SU-DHL-6 (cell line): ENCODE results near the gene IGF2.

ENCODE experiments used
- H2AFZ ChIP-seq: fragments of 200-600 bp; sonication (generic); 2 replicates; pipeline ENCODE4 v1.6.1; 2014; ENCODE audit warnings: low read depth, mild to moderate bottlenecking, moderate library complexity, mixed read lengths, antibody characterized with exemption, low read length; ENCODE audit not compliant: severe bottlenecking
- H3F3A ChIP-seq: fragments of 200-600 bp; shearing (Covaris generic); 2 replicates; pipeline ENCODE4 v1.6.0; 2016; ENCODE audit warnings: antibody characterized with exemption, mild to moderate bottlenecking; ENCODE audit not compliant: insufficient read depth
- H3K27ac ChIP-seq: fragments of 200-600 bp; sonication (generic); 2 replicates; pipeline ENCODE4 v1.5.1; 2016; ENCODE audit warnings: low read depth, mild to moderate bottlenecking, low read length, moderate library complexity, mixed read lengths
- H3K27me3 ChIP-seq: fragments of 200-600 bp; sonication (generic), shearing (Covaris generic); 2 replicates; pipeline ENCODE4 v1.6.0; 2014; ENCODE audit warnings: mild to moderate bottlenecking, low read length
- H3K36me3 ChIP-seq: fragments of 200-600 bp; sonication (generic); 2 replicates; pipeline ENCODE4 v1.6.1; 2014; ENCODE audit warnings: mild to moderate bottlenecking, low read length, mixed read lengths
- H3K4me2 ChIP-seq: fragments of 300-600, 200-600 bp; shearing (Covaris generic), sonication (generic); 2 replicates; pipeline ENCODE4 v1.6.0; 2014; ENCODE audit warnings: low read length, low read depth, mild to moderate bottlenecking; ENCODE audit not compliant: poor library complexity, severe bottlenecking
- H3K4me3 ChIP-seq: fragments of 200-600 bp; sonication (generic); 2 replicates; pipeline ENCODE4 v1.5.1; 2014; ENCODE audit warnings: antibody characterized with exemption, low read length, mild to moderate bottlenecking, mixed read lengths; ENCODE audit not compliant: insufficient read depth, poor library complexity, severe bottlenecking
- H3K79me2 ChIP-seq: fragments of 200-600 bp; sonication (generic); 2 replicates; pipeline ENCODE4 v1.6.1; 2014; ENCODE audit warnings: mild to moderate bottlenecking, low read length, moderate library complexity; ENCODE audit not compliant: insufficient read depth
- H3K9ac ChIP-seq: fragments of 200-600 bp; sonication (generic); 2 replicates; pipeline ENCODE4 v1.7.0; 2014; ENCODE audit warnings: mild to moderate bottlenecking, low read length
- H3K9me2 ChIP-seq: fragments of 200-600 bp; sonication (generic); replicated peaks from 2 replicates; pipeline ENCODE4 v1.6.1; 2014; ENCODE audit warnings: low read length; ENCODE audit not compliant: insufficient read depth
- H3K9me3 ChIP-seq: fragments of 200-600 bp; sonication (generic); 2 replicates; pipeline ENCODE4 v1.6.1; 2014; ENCODE audit warnings: low read length, mixed read lengths; ENCODE audit not compliant: insufficient read depth
- H4K20me1 ChIP-seq: fragments of 200-600 bp; sonication (generic); 2 replicates; pipeline ENCODE4 v1.6.1; 2014; ENCODE audit warnings: low read depth, mild to moderate bottlenecking, antibody characterized with exemption, low read length, moderate library complexity, mixed read lengths
- EZH2phosphoT487 ChIP-seq: fragments of 200-600 bp; sonication (generic), shearing (Covaris generic); conservative IDR thresholded peaks from 2 replicates; pipeline ENCODE4 v1.6.1; 2018; ENCODE audit warnings: mild to moderate bottlenecking, antibody characterized with exemption, low read length, moderate library complexity, mixed read lengths
- TF ChIP-seq, protein P1 (sequence below): fragments of 200-600 bp; sonication (generic); IDR thresholded peaks from one replicate; pipeline ENCODE4 v1.5.1; 2017; ENCODE audit warnings: antibody characterized with exemption, mild to moderate bottlenecking, low read length, moderate library complexity; ENCODE audit not compliant: insufficient read depth, poor library complexity, severe bottlenecking

IGF2 gene

GRCh38 chr11:2159536-2160413, 20.6 kb upstream of the IGF2 start:
- Histone ChIP-seq H3K9me3 (no peaks in the 10 kb centered on the region), H3K79me2 (no peaks in the 10 kb centered on the region), H3K4me3 (no peak overlapping the region), H3K27ac (no peak overlapping the region), H3K36me3 (no peaks in the 10 kb centered on the region), H3K9me2 (no peaks in the 10 kb centered on the region), H3K27me3 (no peaks in the 10 kb centered on the region), H2AFZ (no peak overlapping the region), H3F3A (no peaks in the 10 kb centered on the region), H3K9ac (no peak overlapping the region), H4K20me1 (no peaks in the 10 kb centered on the region), H3K4me2 (no peak overlapping the region)
- TF ChIP-seq, protein P1, sequence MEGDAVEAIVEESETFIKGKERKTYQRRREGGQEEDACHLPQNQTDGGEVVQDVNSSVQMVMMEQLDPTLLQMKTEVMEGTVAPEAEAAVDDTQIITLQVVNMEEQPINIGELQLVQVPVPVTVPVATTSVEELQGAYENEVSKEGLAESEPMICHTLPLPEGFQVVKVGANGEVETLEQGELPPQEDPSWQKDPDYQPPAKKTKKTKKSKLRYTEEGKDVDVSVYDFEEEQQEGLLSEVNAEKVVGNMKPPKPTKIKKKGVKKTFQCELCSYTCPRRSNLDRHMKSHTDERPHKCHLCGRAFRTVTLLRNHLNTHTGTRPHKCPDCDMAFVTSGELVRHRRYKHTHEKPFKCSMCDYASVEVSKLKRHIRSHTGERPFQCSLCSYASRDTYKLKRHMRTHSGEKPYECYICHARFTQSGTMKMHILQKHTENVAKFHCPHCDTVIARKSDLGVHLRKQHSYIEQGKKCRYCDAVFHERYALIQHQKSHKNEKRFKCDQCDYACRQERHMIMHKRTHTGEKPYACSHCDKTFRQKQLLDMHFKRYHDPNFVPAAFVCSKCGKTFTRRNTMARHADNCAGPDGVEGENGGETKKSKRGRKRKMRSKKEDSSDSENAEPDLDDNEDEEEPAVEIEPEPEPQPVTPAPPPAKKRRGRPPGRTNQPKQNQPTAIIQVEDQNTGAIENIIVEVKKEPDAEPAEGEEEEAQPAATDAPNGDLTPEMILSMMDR, result no peak
- TF ChIP-seq EZH2phosphoT487, result no peak

GRCh38 chr11:2158966-2159365, 19.8 kb upstream of the IGF2 start:
- no peaks in the 10 kb centered on the region for H3K79me2 ChIP-seq
- no peaks in the 10 kb centered on the region for H3K36me3 ChIP-seq
- no peaks in the 10 kb centered on the region for H3F3A ChIP-seq
- H3K9me2 ChIP-seq, result no peaks in the 10 kb centered on the region
- no peaks in the 10 kb centered on the region for H4K20me1 ChIP-seq
- TF ChIP-seq, protein P1, result no peak
- no peak for TF ChIP-seq EZH2phosphoT487
- H3K4me3 ChIP-seq, result no peak overlapping the region
- no peak overlapping the region for H2AFZ ChIP-seq
- H3K27ac ChIP-seq, result no peak overlapping the region
- H3K9me3 ChIP-seq, result no peaks in the 10 kb centered on the region
- no peak overlapping the region for H3K9ac ChIP-seq
- no peaks in the 10 kb centered on the region for H3K27me3 ChIP-seq
- no peak overlapping the region for H3K4me2 ChIP-seq

DNA sequence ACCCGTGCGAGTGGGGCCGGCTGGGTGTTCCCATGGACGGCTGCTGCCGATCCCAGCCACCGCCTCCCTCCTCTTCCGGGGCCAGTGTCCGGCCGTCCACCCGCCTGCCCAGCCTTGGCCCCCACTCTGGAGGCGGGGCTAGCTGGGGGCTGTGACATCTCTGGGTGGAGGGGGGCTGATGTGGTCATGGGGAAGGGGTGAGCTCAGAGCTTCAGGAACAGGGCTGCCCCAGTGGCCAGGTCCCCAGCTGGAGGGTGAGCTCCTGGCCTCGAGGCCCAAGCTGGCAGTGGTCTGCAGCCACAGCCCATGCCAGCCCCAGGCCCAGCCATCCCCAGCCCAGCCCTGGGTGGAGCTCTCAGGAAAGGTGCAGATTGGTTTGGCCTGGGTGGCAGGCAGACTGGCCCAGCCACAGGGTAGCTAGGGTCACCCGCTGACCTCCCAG, 19.1 kb upstream of the IGF2 start:
- H3K9ac ChIP-seq, result no peak overlapping the region
- no peak overlapping the region for H3K4me3 ChIP-seq
- no peaks in the 10 kb centered on the region for H3K9me2 ChIP-seq
- H3K9me3 ChIP-seq, result no peaks in the 10 kb centered on the region
- H2AFZ ChIP-seq, result no peak overlapping the region
- no peaks in the 10 kb centered on the region for H4K20me1 ChIP-seq
- H3K27ac ChIP-seq, result no peak overlapping the region
- H3K27me3 ChIP-seq, result no peaks in the 10 kb centered on the region
- H3K36me3 ChIP-seq, result no peaks in the 10 kb centered on the region
- no peaks in the 10 kb centered on the region for H3F3A ChIP-seq
- H3K4me2 ChIP-seq, result no peak overlapping the region
- TF ChIP-seq, protein P1, result no peak
- no peak for TF ChIP-seq EZH2phosphoT487
- H3K79me2 ChIP-seq, result no peaks in the 10 kb centered on the region
